Lower leg skin (tissue), 4 donors: Measurements from ENCODE around the gene ITGA2. TPM values are rescaled to one million over a fixed set of nuclear protein-coding genes. Genes with fewer than 3 reads are reported as not detected.

Experiments
- DNase-seq, 2 donors: peaks; one replicate each; pipeline ENCODE4 v3.0.0-alpha.2; 2019; ENCODE audit warnings: low spot score in 2 of 2
- H3K4me3 ChIP-seq: fragments of 200-600 bp; sonication (generic); 2 replicates; pipeline ENCODE4 v1.5.1; 2017; ENCODE audit warnings: mild to moderate bottlenecking, low read depth; ENCODE audit not compliant: poor library complexity, severe bottlenecking
- CTCF ChIP-seq, 3 donors: fragments of 450-650 bp; IDR thresholded peaks; one replicate each; pipeline ENCODE4 v1.5.1; 2016; ENCODE audit warnings: antibody characterized with exemption in 3 of 3, mild to moderate bottlenecking in 3 of 3, moderate library complexity in 2 of 3
- POLR2A ChIP-seq, 2 donors: fragments of 450-650 bp; IDR thresholded peaks; one replicate each; pipeline ENCODE4 v1.6.1; 2016 to 2017; ENCODE audit warnings: antibody characterized with exemption in 2 of 2, mild to moderate bottlenecking in 1 of 2, moderate library complexity in 1 of 2
- WGBS, 2 donors: methylation state at CpG; one replicate each; pipeline ENCODE4 v1.1.5; 2018; 5-methylcytosine and 5-hydroxymethylcytosine counted together
- intact Hi-C: fragments of 100-400 bp; cut with DNase I; formaldehyde crosslinking; loops from one replicate; pipeline ENCODE4 v1.15.0; 2023; ENCODE audit warnings: low total_unique reads
- total RNA-seq, 4 donors: library from RNA; depleted of rRNA; stranded (reverse); fragments of >200 nt; gene quantifications; one replicate each; pipeline ENCODE4 v1.1.0, GENCODE V29; 2016

ITGA2 gene
- 10 to 100 TPM; 28.6 to 36.7 (median 34.1) TPM for total RNA-seq

DNA sequence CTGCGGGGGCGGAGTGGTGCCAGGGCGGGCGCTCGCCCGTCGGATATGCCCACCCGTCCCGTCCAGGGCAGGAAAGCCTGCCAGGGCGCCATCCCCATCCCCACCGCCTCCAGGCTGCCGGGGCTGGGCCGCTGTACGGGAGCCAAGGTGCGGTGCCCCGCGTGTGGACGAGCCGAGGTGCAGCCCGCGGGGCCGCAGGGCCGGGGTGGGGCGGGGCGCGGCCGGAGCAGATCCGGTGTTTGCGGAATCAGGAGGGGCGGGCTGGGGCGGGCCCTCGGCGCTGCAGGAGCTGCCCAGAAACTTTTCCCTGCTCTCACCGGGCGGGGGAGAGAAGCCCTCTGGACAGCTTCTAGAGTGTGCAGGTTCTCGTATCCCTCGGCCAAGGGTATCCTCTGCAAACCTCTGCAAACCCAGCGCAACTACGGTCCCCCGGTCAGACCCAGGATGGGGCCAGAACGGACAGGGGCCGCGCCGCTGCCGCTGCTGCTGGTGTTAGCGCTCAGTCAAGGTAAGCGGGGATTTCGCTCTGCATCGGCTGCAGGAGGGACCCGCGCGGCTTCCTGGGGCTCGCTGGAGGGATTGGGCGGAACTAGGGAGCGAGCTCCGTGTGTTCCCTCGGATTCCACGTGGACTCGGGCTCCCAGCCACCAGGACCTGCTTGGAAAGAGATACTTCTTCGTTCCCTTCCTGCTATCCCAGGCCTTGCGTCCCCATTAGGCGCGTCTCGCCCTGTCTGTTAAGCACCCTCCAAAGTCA, at the start of gene ITGA2:
ITGA2 (plus strand) TSS at position 328 of the 756 bp plus-strand sequence; CDS start at position 445, 117 bp downstream.
- peak within 1 kb of the TSS; percentile 64 for H3K4me3 ChIP-seq
- intact Hi-C loops: no loop called here
- TF ChIP-seq POLR2A (IDR thresholded peaks at IDR 0.05) (no peak), CTCF (IDR thresholded peaks at IDR 0.05) (no peak)
- 0% methylated on average over 26 to 43 of the region's 64 CpGs for WGBS, 2 donors
- peak; percentile 27 to 89 for DNase-seq

DNA sequence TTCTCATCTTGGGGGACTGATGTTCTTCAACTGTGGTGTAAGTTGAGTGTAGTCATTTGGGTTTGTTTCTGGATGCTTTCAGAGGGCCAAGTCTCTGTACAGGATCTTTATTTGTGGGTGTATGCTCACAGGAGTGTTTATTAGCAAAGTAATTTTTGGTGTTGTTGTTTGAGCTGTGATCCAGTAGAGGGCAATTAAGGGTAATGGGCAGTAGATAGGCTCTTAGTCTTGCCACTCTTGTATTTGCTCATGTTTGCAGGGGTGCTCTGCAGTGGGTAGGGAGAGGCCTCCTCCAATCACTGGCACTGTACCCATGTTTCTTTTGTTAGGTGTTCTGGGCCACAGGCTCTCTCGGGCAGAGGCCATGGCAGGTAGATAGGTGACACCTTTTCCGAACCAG, 45.9 kb upstream of the ITGA2 start:
- no peak overlapping the region for H3K4me3 ChIP-seq
- no peak for TF ChIP-seq POLR2A (IDR thresholded peaks at IDR 0.05)
- no peak for TF ChIP-seq CTCF (IDR thresholded peaks at IDR 0.05)
- intact Hi-C loops: no loop called here
- DNase-seq: no peak
- 100% methylated on average over 2 of the region's 2 CpGs for WGBS, 2 donors

GRCh38 chr5:52943808-52944207, 45.3 kb upstream of the ITGA2 start:
- intact Hi-C loops: no loop called here
- 80 to 100% methylated on average over 2 to 6 of the region's 7 CpGs for WGBS, 2 donors
- no peak for DNase-seq
- TF ChIP-seq POLR2A (IDR thresholded peaks at IDR 0.05): no peak
- no peak for TF ChIP-seq CTCF (IDR thresholded peaks at IDR 0.05)
- no peak overlapping the region for H3K4me3 ChIP-seq

DNA sequence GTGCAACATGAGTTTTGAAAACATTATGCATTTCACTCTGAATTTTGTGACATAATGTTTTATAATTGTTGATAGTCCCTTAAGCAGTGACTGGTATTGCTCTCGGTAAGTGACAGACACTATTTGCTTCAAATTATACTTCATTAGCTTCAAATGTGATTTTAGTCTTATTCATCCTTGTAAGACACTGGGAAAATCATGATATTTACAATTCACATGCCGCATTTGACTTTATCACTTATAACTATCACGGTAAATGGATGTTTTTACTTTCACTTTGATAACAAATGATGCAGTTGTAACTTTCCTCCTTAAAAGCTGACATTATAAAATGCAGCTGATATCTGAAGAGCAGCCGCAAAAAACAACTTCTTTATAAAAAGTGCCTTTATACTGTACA, 44.1 kb upstream of the ITGA2 start:
- no peak overlapping the region for H3K4me3 ChIP-seq
- intact Hi-C loops: loop anchor here (5.0 kb wide), 1 partner anchor 152 kb away; no protein-coding TSS in a partner anchor
- WGBS, 2 donors: 25 to 38% methylated on average over 4 of the region's 4 CpGs
- DNase-seq: no peak
- TF ChIP-seq POLR2A (IDR thresholded peaks at IDR 0.05) (no peak), CTCF (IDR thresholded peaks at IDR 0.05) (no peak)

GRCh38 chr5:52947208-52947607, 41.9 kb upstream of the ITGA2 start:
- DNase-seq: no peak
- intact Hi-C loops: loop anchor here (5.0 kb wide), 1 partner anchor 150 kb away; no protein-coding TSS in a partner anchor
- WGBS, 2 donors: 65 to 70% methylated on average over 4 of the region's 4 CpGs
- TF ChIP-seq POLR2A (IDR thresholded peaks at IDR 0.05) (no peak), CTCF (IDR thresholded peaks at IDR 0.05) (no peak)
- H3K4me3 ChIP-seq: no peak overlapping the region
